GM12878 (cell line): ENCODE measurements around the gene ZMYND15.

Source experiments
- CHD1 ChIP-seq: IDR thresholded peaks from 2 replicates; pipeline ENCODE4 v1.6.1; 2012; ENCODE audit warnings: low read depth, low read length, improper control_type of control experiment
- CTCF ChIP-seq, 3 experiments: IDR thresholded peaks in 2 of 3; conservative IDR thresholded peaks in 1 of 3; 2 replicates each; pipeline ENCODE4 v1.5.1; 2011; ENCODE audit warnings: low read depth in 3 of 3, low read length in 3 of 3, mild to moderate bottlenecking in 3 of 3, control low read depth in 2 of 3, moderate library complexity in 2 of 3, inconsistent platforms in 1 of 3, mixed read lengths in 1 of 3; ENCODE audit not compliant: control insufficient read depth in 2 of 3, insufficient read depth in 1 of 3; ENCODE audit errors: extremely low read depth in 1 of 3
- EP300 ChIP-seq, 2 experiments: fragments of 150-350 bp in 1 of 2; IDR thresholded peaks; 2 replicates each; pipeline ENCODE4 v1.6.1; 2011 to 2012; ENCODE audit warnings: low read depth in 2 of 2, low read length in 2 of 2, borderline replicate concordance in 1 of 2, improper control_type of control experiment in 1 of 2, inconsistent platforms in 1 of 2; ENCODE audit not compliant: control insufficient read depth in 1 of 2
- PBX3 ChIP-seq: IDR thresholded peaks from 2 replicates; pipeline ENCODE4 v1.6.1; 2011; ENCODE audit warnings: mild to moderate bottlenecking, low read depth, low read length, moderate library complexity; ENCODE audit not compliant: insufficient replicate concordance
- POLR2A ChIP-seq: IDR thresholded peaks from 2 replicates; pipeline ENCODE4 v1.6.1; 2011; ENCODE audit warnings: low read depth, mild to moderate bottlenecking, low read length
- SPI1 ChIP-seq: IDR thresholded peaks from 2 replicates; pipeline ENCODE4 v1.6.1; 2011; ENCODE audit warnings: low read depth, mild to moderate bottlenecking, low read length, moderate library complexity, borderline replicate concordance; ENCODE audit not compliant: insufficient read depth
- TCF3 ChIP-seq: IDR thresholded peaks from 2 replicates; pipeline ENCODE4 v1.6.1; 2012; ENCODE audit warnings: low read depth, mild to moderate bottlenecking, low read length, borderline replicate concordance; ENCODE audit not compliant: insufficient read depth
- ZNF274 ChIP-seq: IDR thresholded peaks from one replicate; pipeline ENCODE4 v1.8.0; 2011; ENCODE audit not compliant: insufficient read length, insufficient read depth

GRCh38 chr17:4728124-4728523 is 11.5 kb upstream of the ZMYND15 start:
- TF ChIP-seq EP300 (IDR thresholded peaks at IDR 0.05; ENCODE audit: borderline replicate concordance in 1 of 2, control insufficient read depth in 1 of 2, low read depth in 2 of 2, low read length in 2 of 2) (no peak), CTCF (IDR thresholded peaks at IDR 0.05 in 2 of 3, conservative IDR thresholded peaks at IDR 0.05 in 1 of 3; ENCODE audit: control insufficient read depth in 2 of 3, extremely low read depth in 1 of 3, insufficient read depth in 1 of 3, low read depth in 3 of 3, low read length in 3 of 3) (no peak), POLR2A (no peak), TCF3 (no peak), ZNF274 (no peak), SPI1 (no peak), CHD1 (no peak), PBX3 (no peak)
